NCI-H2227 (cell line): ENCODE results near the gene TSGA10IP.

Experiments used
- DNase-seq: peaks from one replicate; lab custom pipeline; 2025; ENCODE audit not compliant: unreplicated experiment; lab: John Stamatoyannopoulos, UW

The TSGA10IP gene

GRCh38 chr11:66003291-66003690 lies 58.0 kb downstream of the TSGA10IP start:
- no peak for DNase-seq

GRCh38 chr11:66004186-66004585 lies 58.9 kb downstream of the TSGA10IP start:
- no peak for DNase-seq

GRCh38 chr11:66006134-66006890 lies 61.0 kb downstream of the TSGA10IP start:
- no peak for DNase-seq

- DNase-seq, result no peak
These were observed 61.6 kb downstream of the TSGA10IP start for GRCh38 chr11:66006891-66007176.

GRCh38 chr11:66007201-66007634 lies 61.9 kb downstream of the TSGA10IP start:
- peak; percentile 20 for DNase-seq

- DNase-seq, result no peak
These were observed 62.8 kb downstream of the TSGA10IP start for GRCh38 chr11:66008095-66008467.

- no peak for DNase-seq
These were observed 63.3 kb downstream of the TSGA10IP start for GRCh38 chr11:66008468-66009101.
